ENCODE data around the gene NFIX. TPM values are rescaled to one million over a fixed set of nuclear protein-coding genes. Genes with fewer than 3 reads are reported as not detected.
A peak's percentile ranks its signal among the peaks of the same experiment; 100 is the strongest.

NFIX gene
- total RNA-seq, 1 donor from 2014 or later, result 76.5 TPM

DNA sequence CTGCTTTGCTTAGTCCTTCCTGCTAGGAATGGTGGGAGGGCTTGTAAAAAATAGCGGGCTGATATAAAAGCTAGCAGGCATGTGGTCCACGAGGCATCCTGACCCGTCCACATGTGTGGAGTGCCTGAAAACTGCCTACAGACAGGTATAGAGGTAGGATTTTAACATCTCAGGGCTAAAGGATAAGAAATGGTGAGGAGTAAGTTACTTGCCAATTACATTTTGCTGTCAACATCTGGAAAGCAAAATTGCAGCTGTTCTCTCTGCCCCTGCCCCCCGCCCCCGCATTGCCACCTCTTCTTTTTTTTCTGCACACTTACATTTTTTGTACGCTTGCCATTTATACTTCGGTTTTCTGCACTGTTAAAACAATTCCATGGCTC is 21.0 kb downstream of the NFIX start:
- H3K4me3 ChIP-seq, result peak overlapping the region in 1 of 2 donors; percentile 56
- TF ChIP-seq, protein P1, sequence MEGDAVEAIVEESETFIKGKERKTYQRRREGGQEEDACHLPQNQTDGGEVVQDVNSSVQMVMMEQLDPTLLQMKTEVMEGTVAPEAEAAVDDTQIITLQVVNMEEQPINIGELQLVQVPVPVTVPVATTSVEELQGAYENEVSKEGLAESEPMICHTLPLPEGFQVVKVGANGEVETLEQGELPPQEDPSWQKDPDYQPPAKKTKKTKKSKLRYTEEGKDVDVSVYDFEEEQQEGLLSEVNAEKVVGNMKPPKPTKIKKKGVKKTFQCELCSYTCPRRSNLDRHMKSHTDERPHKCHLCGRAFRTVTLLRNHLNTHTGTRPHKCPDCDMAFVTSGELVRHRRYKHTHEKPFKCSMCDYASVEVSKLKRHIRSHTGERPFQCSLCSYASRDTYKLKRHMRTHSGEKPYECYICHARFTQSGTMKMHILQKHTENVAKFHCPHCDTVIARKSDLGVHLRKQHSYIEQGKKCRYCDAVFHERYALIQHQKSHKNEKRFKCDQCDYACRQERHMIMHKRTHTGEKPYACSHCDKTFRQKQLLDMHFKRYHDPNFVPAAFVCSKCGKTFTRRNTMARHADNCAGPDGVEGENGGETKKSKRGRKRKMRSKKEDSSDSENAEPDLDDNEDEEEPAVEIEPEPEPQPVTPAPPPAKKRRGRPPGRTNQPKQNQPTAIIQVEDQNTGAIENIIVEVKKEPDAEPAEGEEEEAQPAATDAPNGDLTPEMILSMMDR (IDR thresholded peaks at IDR 0.05), result no peak
- no peaks in the 10 kb centered on the region for H3K36me3 ChIP-seq
- no peaks in the 10 kb centered on the region for H3K9me3 ChIP-seq
- DNase-seq (ENCODE audit: low spot score in 2 of 2), result no peak
- peak overlapping the region; percentile 95 to 97 for H3K27ac ChIP-seq
- intact Hi-C loops (cut with DNase I), result loop anchor here (2.0 kb wide), 1 partner anchor 15 kb away; no protein-coding TSS in a partner anchor
- H3K4me1 ChIP-seq, result peaks cover 8 to 63% of the 10 kb centered on the region in 2 donors
- no peaks in the 10 kb centered on the region for H3K27me3 ChIP-seq

DNA sequence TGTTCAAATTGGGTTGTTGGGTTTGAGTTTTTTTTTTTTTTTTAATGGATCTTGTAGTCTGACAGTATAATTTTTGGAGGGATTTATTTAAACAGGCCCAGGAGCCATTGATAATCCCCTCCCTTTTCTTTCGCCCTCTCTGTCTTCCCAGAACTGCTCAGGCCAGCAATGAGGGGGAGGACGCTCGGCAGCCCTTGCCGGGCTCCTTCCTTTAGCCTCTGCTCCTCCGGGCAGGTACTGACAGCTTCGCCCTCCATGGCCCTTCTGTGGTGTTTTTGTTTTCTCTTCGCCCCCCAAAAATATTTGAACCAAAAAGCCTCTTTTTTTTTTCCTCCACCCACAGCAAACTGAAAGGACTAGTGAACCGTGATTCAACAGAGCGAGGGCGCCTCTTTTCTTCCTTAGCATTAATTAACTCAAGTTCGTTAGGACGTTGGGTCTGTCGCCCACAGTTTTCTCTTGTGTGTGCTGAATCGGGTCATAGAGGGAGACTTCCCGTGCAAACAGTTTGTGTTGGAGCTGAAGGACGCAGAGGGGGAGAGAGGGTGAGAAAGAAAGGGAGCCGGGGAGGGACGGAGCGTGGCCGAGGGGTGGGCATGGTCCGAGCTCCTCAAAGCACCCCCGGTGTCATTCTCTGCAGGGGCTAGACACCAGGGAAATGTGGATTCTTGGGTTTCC is 21.5 kb downstream of the NFIX start:
- Histone ChIP-seq H3K27ac (peak overlapping the region; percentile 95 to 97), H3K4me3 (peak overlapping the region; percentile 36 to 56), H3K4me1 (peaks cover 10 to 65% of the 10 kb centered on the region in 2 donors), H3K36me3 (no peaks in the 10 kb centered on the region), H3K9me3 (no peaks in the 10 kb centered on the region), H3K27me3 (no peaks in the 10 kb centered on the region)
- intact Hi-C loops (cut with DNase I), result loop anchor here (2.0 kb wide), 1 partner anchor 14 kb away; no protein-coding TSS in a partner anchor
- TF ChIP-seq, protein P1 (IDR thresholded peaks at IDR 0.05), result no peak
- no peak for DNase-seq (ENCODE audit: low spot score in 2 of 2)

DNA sequence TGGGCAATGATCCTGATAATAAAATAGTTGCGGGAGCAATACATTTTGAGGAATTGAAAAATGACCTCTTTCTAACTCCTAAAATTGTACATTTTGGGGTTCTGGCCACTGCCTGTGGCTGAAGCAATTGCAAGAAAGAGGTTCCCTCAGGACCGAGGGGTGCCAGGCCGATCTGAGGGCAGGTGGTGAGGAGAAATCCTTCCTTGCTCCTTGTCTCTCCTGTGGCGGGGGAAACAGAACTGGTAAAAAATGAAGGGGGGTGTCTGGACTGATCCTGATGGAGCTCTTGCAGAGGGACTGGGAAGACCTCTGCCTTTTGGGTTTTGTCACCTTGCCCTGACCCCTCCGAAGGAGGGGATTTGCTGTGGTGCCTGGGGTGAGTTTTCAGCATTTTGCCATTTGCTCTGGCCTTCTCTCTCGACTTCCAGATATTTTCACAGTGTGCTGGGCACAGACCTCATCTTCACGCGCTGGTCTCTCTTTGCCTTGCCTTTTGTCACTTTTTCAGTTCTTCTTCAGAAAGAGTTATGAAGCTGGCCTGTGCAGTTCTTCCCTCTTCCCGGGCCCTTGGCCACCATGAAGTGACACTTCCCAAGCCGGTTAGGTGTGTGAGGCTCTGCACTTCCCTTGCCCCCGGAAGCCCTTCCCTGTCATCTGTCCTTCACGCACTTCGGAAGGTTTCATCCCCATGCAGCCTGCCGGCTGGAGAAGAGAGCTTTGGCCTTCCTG is 22.2 kb downstream of the NFIX start:
- H3K36me3 ChIP-seq, result no peaks in the 10 kb centered on the region
- intact Hi-C loops (cut with DNase I), result loop anchor here (2.0 kb wide), 1 partner anchor 13 kb away; no protein-coding TSS in a partner anchor
- DNase-seq (ENCODE audit: low spot score in 2 of 2), result no peak

DNA sequence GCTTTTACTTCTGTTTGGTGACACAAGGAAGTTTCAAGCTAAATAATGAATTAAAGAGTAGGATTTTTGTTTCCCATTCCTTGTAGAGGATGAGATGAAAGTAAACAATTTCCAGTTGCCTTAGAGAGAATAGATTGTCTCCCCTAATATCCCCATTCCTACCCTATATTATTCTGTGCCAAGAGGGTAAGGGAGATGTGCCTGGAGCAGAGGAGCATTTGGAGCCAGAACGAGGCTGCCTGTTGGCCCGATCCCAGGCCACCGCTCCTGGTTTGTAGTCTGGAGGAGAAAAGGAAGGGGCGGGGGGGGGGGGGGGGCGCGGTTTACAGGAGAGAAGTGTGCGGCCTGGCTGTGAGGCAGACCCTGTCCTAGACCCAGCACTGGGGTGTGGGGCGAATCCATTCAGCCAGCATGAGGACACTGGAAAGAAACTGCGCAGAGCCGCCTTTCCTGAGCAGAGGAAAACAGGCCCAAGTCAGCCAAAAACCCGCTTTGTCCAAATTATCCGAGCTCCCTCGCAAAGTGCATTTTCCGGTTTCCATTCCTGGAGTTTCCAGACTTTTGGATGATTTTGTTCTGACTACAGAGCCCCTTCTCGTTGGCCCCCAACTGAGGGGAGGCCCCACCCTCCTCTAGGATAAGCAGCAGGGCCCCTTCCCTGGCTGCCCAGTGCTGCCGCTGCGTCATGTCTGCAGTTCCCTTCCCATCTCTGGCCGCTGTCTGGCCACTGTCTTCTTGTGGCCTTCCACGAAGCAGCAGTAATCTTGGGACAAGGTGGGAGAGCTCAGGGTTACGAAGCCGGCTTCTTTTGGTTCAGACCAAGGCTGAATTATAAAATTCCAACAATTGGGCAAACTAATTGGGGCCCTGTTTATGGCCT is 23.0 kb downstream of the NFIX start:
- DNase-seq (ENCODE audit: low spot score in 2 of 2), result no peak
- Histone ChIP-seq H3K4me1 (peaks cover 9 to 60% of the 10 kb centered on the region in 2 donors), H3K4me3 (peak overlapping the region; percentile 36 to 56), H3K27ac (peak overlapping the region; percentile 95 to 97), H3K36me3 (no peaks in the 10 kb centered on the region), H3K27me3 (no peaks in the 10 kb centered on the region), H3K9me3 (no peaks in the 10 kb centered on the region)
- TF ChIP-seq, protein P1 (IDR thresholded peaks at IDR 0.05), result no peak
- intact Hi-C loops (cut with DNase I), result no loop called here

More for the DNA sequence above, 22.2 kb downstream of the NFIX start:
- TF ChIP-seq, protein P1 (IDR thresholded peaks at IDR 0.05), result no peak
- peaks cover 9 to 62% of the 10 kb centered on the region in 2 donors for H3K4me1 ChIP-seq
- H3K27ac ChIP-seq, result peak overlapping the region; percentile 95 to 97
- no peaks in the 10 kb centered on the region for H3K9me3 ChIP-seq
- no peaks in the 10 kb centered on the region for H3K27me3 ChIP-seq
- H3K4me3 ChIP-seq, result peak overlapping the region; percentile 36 to 56

DNA sequence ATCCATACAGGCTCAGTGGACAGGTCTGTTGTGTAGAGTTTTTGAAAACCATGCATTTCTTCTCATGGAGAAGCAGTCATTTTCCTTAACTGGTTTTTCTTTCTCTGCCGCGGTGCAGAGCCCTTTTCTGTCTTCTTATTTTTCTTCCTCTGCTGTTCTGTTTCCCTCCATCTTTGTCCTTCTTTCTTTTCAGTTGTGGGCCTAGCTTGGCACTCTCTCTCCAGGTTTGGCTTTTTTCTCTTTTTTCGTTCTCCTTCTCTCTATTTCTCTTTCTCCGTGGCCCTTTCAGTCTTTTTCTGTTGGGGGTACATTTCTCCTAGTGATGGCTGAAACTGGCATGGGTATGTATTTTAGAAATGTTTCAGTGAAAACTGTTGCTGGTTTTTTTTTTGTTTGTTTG is 24.1 kb downstream of the NFIX start:
- intact Hi-C loops (cut with DNase I), result no loop called here
- peak overlapping the region in 1 of 2 donors; percentile 56 for H3K4me3 ChIP-seq
- H3K9me3 ChIP-seq, result no peaks in the 10 kb centered on the region
- no peak for DNase-seq (ENCODE audit: low spot score in 2 of 2)
- H3K27ac ChIP-seq, result peak overlapping the region; percentile 95 to 97
- TF ChIP-seq, protein P1 (IDR thresholded peaks at IDR 0.05), result no peak
- peaks cover 9 to 57% of the 10 kb centered on the region in 2 donors for H3K4me1 ChIP-seq
- H3K36me3 ChIP-seq, result no peaks in the 10 kb centered on the region
- H3K27me3 ChIP-seq, result no peaks in the 10 kb centered on the region
